Esophagus (tissue), 2 donors: Measurements from ENCODE around the gene UBE3A. TPM values are rescaled to one million over a fixed set of nuclear protein-coding genes. Genes with fewer than 3 reads are reported as not detected.

Experiments
- H3K27ac ChIP-seq, 2 donors: one replicate each; pipeline ENCODE4 v1.5.1; 2013; ENCODE audit warnings: low read depth in 2 of 2, mild to moderate bottlenecking in 2 of 2, inconsistent platforms in 1 of 2, low read length in 1 of 2, moderate library complexity in 1 of 2
- H3K27me3 ChIP-seq, 2 donors: one replicate each; pipeline ENCODE4 v1.6.1; 2013; ENCODE audit warnings: low read length in 2 of 2, control low read depth in 1 of 2, mild to moderate bottlenecking in 1 of 2; ENCODE audit not compliant: insufficient read depth in 2 of 2, control insufficient read depth in 1 of 2
- H3K36me3 ChIP-seq, 2 donors: one replicate each; pipeline ENCODE4 v1.6.1; 2013; ENCODE audit warnings: low read length in 1 of 2; ENCODE audit not compliant: control insufficient read depth in 2 of 2, insufficient read depth in 2 of 2
- H3K4me1 ChIP-seq, 2 donors: one replicate each; pipeline ENCODE4 v1.6.1; 2013; ENCODE audit warnings: low read length in 1 of 2; ENCODE audit not compliant: control insufficient read depth in 2 of 2, insufficient read depth in 2 of 2
- H3K4me3 ChIP-seq, 2 donors: one replicate each; pipeline ENCODE4 v1.5.1; 2013; ENCODE audit warnings: low read length in 2 of 2, mild to moderate bottlenecking in 2 of 2, low read depth in 1 of 2, moderate library complexity in 1 of 2
- H3K9me3 ChIP-seq, 2 donors: one replicate each; pipeline ENCODE4 v1.6.1; 2013; ENCODE audit warnings: mild to moderate bottlenecking in 2 of 2, low read depth in 1 of 2, low read length in 1 of 2, moderate library complexity in 1 of 2; ENCODE audit not compliant: control insufficient read depth in 2 of 2, insufficient read depth in 1 of 2
- WGBS, 2 donors: extraction: QIAGEN DNeasy Blood & Tissue Kit; methylation state at CpG; one replicate each; pipeline ENCODE4 v1.1.7; 2013; 5-methylcytosine and 5-hydroxymethylcytosine counted together
- polyA plus RNA-seq, 2 donors: library from polyadenylated mRNA; stranded (reverse); fragments of 200-250 nt; gene quantifications; one replicate each; pipeline ENCODE4 v1.2.3, GENCODE V29; 2013
- donor health status: healthy with polysubstance abuse.
- donor health status: Bipolar disorder and iron deficiency.

The UBE3A gene
- polyA plus RNA-seq, 2 donors, result 14.8 to 15.1 TPM

DNA sequence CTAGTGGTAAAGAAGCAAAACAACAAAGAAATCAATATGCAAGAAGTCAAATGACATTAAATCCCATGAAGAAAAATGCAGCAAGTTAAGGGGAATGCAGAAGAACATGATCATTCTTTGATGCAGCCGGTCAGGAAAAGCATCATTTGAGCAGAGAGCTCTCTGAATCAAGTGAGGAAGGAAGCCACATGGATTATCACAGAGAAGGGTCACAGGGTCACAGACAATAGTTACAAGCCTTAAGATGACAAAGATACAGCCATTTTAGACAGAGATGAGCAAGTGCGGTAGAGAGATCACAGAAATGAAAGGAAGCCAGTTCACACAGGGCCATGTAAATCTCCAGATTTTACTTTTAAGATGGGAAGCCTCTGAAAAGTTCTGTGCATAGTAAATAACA, 43.9 kb downstream of the UBE3A start:
- Histone ChIP-seq H3K4me1 (no peaks in the 10 kb centered on the region), H3K27ac (no peak overlapping the region), H3K27me3 (no peaks in the 10 kb centered on the region), H3K36me3 (no peaks in the 10 kb centered on the region), H3K9me3 (no peaks in the 10 kb centered on the region), H3K4me3 (no peak overlapping the region)
- 83 to 86% methylated on average over 2 of the region's 2 CpGs for WGBS, 2 donors

DNA sequence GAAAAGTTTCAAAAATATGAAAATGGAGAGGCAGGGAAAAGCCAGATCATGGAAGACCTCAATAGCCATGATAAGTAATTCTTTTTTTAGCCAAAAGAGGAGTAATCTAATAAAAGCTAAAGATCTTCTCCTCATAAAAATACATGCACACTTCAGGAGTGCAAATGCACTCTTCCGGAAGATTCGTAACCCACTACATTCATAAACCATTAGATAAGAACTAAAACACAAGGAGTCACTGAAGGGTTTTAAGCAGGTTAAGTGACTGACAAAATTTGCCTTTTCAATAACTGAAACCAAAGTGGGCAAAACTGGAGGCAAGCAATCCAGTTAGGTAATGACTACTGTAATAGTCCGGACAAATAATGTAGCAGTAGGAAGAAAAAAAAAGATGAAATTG, 46.0 kb downstream of the UBE3A start:
- H3K36me3 ChIP-seq, result no peaks in the 10 kb centered on the region
- WGBS, 2 donors, result 97 to 98% methylated on average over 3 of the region's 3 CpGs
- H3K27ac ChIP-seq, result no peak overlapping the region

DNA sequence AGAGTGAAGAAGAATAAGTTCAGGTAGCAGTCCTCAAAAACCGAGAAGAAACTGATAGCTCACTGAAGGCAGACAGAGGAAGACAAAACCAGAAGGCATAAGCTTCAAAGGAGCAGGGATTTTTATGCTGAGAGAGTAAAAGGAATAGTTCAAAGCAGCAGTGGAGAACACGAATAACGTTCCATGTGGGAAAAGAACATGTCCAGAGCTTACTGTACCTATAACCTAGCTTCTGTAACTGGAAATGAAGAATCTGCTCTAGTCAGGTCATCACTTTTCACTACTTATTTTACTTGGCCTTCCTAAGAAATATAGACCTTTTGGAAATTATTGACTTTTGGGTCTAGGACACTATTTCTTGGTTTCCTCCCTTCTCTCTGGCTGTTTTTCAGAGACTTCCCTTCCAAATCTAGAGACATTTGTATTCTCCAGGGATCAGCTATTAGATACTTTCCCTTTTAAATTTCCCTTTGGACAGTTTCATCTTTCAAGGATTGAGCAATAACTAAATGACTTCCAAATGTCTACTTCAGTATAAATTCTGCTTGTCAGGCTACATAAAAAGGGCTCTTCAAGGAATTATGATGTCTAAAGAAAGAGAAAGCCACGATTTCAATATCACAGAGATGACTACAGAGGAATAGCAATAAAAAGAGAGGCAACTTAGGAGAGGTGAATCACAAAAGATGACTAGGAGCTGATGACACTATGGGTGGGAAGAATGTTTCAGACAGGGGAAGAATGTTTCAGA, 46.7 kb downstream of the UBE3A start:
- no peaks in the 10 kb centered on the region for H3K9me3 ChIP-seq
- WGBS, 2 donors, result 80% methylated on average over 4 of the region's 4 CpGs
- H3K36me3 ChIP-seq, result no peaks in the 10 kb centered on the region
- no peak overlapping the region for H3K4me3 ChIP-seq
- H3K4me1 ChIP-seq, result no peaks in the 10 kb centered on the region
- H3K27me3 ChIP-seq, result no peaks in the 10 kb centered on the region
- H3K27ac ChIP-seq, result no peak overlapping the region

More for the DNA sequence above, 46.0 kb downstream of the UBE3A start:
- H3K4me3 ChIP-seq, result no peak overlapping the region
- no peaks in the 10 kb centered on the region for H3K27me3 ChIP-seq
- no peaks in the 10 kb centered on the region for H3K4me1 ChIP-seq
- H3K9me3 ChIP-seq, result no peaks in the 10 kb centered on the region

DNA sequence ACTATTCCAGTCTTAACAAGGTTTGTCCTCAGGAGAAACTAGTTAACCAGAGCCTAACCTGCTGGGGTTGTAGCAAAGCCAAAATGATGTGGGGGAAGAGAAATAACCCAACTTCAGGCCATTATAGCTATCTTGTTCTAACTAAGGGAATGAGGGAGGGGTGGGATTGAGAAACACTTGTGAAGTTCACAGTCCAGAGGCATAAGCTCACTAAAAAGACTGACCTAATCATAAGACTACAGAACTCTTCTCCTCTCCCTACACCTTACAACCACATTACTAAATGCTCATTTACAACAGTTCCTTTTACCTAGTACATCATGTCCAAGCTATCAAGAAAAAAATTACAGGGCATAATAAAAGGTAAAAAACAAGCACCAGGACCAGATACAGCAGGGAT, 52.8 kb downstream of the UBE3A start:
- Histone ChIP-seq H3K9me3 (no peaks in the 10 kb centered on the region), H3K27me3 (no peaks in the 10 kb centered on the region), H3K4me1 (no peaks in the 10 kb centered on the region), H3K4me3 (no peak overlapping the region), H3K36me3 (no peaks in the 10 kb centered on the region), H3K27ac (no peak overlapping the region)

DNA sequence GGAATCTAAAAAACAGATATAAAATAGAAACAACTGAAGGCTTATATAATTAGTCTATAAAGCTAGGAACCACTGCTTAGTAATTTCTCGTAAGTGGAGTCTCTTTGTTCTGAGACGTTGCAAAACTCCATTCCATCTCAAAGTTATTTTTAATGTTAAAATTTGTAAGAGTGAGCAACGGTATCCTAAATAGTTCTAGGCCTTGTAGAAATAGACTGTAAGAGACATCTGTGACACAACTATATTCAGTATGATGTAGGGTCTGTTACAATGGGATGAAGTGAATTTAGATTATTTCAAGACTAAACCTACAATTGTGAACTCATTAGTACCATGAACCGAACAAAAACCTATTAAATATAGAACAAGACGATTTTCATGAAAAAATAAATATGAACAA, 57.2 kb downstream of the UBE3A start:
- 90 to 95% methylated on average over 5 of the region's 5 CpGs for WGBS, 2 donors
- H3K9me3 ChIP-seq, result no peaks in the 10 kb centered on the region
- H3K27me3 ChIP-seq, result no peaks in the 10 kb centered on the region
- H3K27ac ChIP-seq, result no peak overlapping the region
- no peaks in the 10 kb centered on the region for H3K4me1 ChIP-seq
- H3K4me3 ChIP-seq, result no peak overlapping the region
- no peaks in the 10 kb centered on the region for H3K36me3 ChIP-seq

DNA sequence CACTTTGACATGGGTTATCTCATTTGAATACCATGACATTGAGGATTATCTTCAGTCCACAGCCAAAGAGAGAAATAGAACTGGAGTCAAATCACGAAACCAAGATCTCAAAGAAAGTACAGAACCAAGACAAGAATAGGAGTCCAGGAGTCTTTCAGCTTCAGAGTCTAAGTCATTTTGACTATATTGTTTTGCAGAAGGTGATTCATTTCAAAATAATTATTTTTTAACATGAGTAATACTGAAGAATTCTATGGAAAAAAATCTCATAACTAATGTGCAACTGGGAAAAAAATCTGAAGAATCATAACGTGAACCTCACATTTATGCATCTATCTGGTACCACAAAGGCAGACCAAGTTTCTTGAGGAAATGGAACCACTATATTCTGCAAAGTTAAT, 60.3 kb downstream of the UBE3A start:
- WGBS, 2 donors, result 80 to 82% methylated on average over 2 of the region's 2 CpGs
- H3K4me3 ChIP-seq, result no peak overlapping the region
- H3K9me3 ChIP-seq, result no peaks in the 10 kb centered on the region

DNA sequence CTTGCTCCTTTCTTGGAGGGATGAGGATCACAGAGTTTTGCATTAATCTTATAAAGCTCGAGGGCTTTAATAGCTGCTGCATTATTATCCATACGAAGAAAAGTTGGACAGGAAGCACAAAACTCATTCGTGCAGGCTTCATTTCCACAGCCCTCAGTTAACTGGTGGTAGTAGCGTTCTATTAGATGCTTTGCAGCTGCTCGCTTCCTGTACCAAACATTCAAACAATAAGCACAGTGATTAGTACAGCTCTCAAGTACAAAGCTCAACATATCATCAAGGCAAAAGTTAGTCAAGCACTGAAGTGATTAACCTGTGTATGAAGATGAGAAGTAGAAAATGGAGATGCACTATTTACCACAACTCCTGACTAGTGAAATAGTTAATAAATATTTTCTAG, 63.3 kb downstream of the UBE3A start:
- no peak overlapping the region for H3K4me3 ChIP-seq
- H3K27ac ChIP-seq, result no peak overlapping the region
- H3K9me3 ChIP-seq, result no peaks in the 10 kb centered on the region
- H3K36me3 ChIP-seq, result peaks cover 0 to 2% of the 10 kb centered on the region in 2 donors
- no peaks in the 10 kb centered on the region for H3K4me1 ChIP-seq
- 74 to 79% methylated on average over 5 of the region's 5 CpGs for WGBS, 2 donors
- no peaks in the 10 kb centered on the region for H3K27me3 ChIP-seq

More for the DNA sequence above, 60.3 kb downstream of the UBE3A start:
- Histone ChIP-seq H3K36me3 (peaks cover 0 to 2% of the 10 kb centered on the region in 2 donors), H3K4me1 (no peaks in the 10 kb centered on the region), H3K27me3 (no peaks in the 10 kb centered on the region), H3K27ac (no peak overlapping the region)

DNA sequence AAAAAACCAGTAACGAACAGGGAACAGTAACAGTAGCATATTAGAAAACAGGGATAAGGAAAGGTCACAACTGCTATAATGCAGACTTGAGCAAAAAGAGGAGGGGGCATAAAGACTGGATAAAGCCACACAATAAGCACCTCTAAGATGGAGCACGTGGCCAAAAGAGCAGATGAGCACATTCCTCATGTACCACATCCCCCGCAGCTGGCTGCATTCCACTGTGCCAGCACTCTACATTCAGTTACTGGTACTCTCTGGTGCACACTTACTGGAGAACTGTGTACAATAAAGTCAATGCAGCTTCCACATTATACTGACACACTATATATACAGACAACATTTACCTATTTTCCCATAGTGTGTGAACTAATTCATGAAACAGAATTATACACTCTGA, 64.7 kb downstream of the UBE3A start:
- no peaks in the 10 kb centered on the region for H3K27me3 ChIP-seq
- H3K36me3 ChIP-seq, result peaks cover 0 to 2% of the 10 kb centered on the region in 2 donors
- no peaks in the 10 kb centered on the region for H3K4me1 ChIP-seq
- H3K27ac ChIP-seq, result no peak overlapping the region
- H3K9me3 ChIP-seq, result no peaks in the 10 kb centered on the region
- 93 to 95% methylated on average over 3 of the region's 3 CpGs for WGBS, 2 donors
- no peak overlapping the region for H3K4me3 ChIP-seq

DNA sequence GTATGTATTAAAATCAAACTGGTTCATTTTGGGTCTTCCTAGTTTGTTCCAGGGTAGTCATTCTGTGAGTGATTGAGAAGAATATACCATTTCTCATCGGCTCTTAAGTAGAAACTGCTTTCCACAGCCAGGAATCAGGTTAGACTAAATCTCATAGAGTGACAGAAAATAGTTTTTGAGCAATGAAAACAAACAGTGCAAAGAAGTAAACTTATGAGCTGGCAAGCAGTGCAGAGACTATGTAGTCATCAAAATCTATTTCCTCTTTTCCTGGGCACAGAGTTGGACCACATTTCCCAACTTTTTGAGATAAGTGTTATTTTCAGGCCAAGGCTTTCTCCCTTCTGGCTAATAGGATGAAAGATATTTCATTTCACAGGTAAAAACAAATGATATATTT, 66.5 kb downstream of the UBE3A start:
- WGBS, 2 donors, result 78 to 83% methylated on average over 1 of the region's 1 CpG
- Histone ChIP-seq H3K27me3 (no peaks in the 10 kb centered on the region), H3K36me3 (peaks cover 0 to 2% of the 10 kb centered on the region in 2 donors)

DNA sequence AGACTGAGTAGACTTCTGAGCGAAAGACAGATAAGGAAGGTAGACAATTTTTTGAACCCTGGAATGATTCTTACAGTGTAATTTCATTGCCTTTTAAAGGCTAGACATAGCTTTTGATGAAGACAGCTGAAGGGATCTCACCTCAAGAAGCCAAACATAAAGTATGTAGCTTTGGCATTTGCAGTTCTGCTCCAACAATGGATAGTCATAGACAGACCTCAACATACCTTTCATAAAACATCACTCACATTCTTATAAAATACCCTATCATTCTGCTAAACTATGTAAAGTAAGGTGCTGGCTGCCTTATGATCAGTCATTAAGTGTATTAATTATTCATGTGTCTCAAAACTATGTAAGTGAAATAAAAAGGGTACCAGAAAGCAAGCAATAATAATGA, 70.0 kb downstream of the UBE3A start:
- 94 to 98% methylated on average over 1 of the region's 1 CpG for WGBS, 2 donors
- Histone ChIP-seq H3K27me3 (no peaks in the 10 kb centered on the region), H3K36me3 (no peaks in the 10 kb centered on the region), H3K4me1 (no peaks in the 10 kb centered on the region), H3K4me3 (no peak overlapping the region), H3K27ac (no peak overlapping the region), H3K9me3 (no peaks in the 10 kb centered on the region)

More for the DNA sequence above, 66.5 kb downstream of the UBE3A start:
- no peaks in the 10 kb centered on the region for H3K9me3 ChIP-seq
- H3K27ac ChIP-seq, result no peak overlapping the region
- no peaks in the 10 kb centered on the region for H3K4me1 ChIP-seq
- no peak overlapping the region for H3K4me3 ChIP-seq
